H1 (cell line): Measurements from ENCODE around the gene RGL2. TPM values are rescaled to one million over a fixed set of nuclear protein-coding genes. Genes with fewer than 3 reads are reported as not detected.

Source experiments
- CTCF ChIA-PET: fragments of 300-600 bp; sonication (Branson Sonifier 250); formaldehyde crosslinking; loops from one replicate; lab custom pipeline; 2021; ENCODE audit not compliant: partially characterized antibody; lab: Charles Lee
- POLR2A ChIA-PET: fragments of 300-600 bp; sonication (Branson Sonifier 250); formaldehyde crosslinking; loops from one replicate; lab custom pipeline; 2021; ENCODE audit warnings: inconsistent platforms; ENCODE audit not compliant: partially characterized antibody; lab: Charles Lee
- DNase-seq, 2 experiments: peaks; one replicate each; pipeline versions ENCODE4 v3.0.0 to v3.0.0-alpha.2; 2010 to 2022; ENCODE audit warnings: low spot score in 2 of 2, low read depth in 1 of 2, mixed read lengths in 1 of 2
- FAIRE-seq: peaks from 2 replicates; lab custom pipeline; 2011; peaks lifted over from hg19 to GRCh38; lab: Jason Lieb, UNC
- H2AFZ ChIP-seq: 2 replicates; pipeline ENCODE4 v1.8.1; 2012; ENCODE audit warnings: low read length, inconsistent platforms
- H2AK5ac ChIP-seq: 2 replicates; pipeline ENCODE4 v1.6.1; 2013; ENCODE audit warnings: low read depth, low read length
- H2BK120ac ChIP-seq: replicated peaks from 2 replicates; pipeline ENCODE3; 2013; ENCODE audit warnings: low read depth, low read length, inconsistent platforms
- H2BK12ac ChIP-seq: 2 replicates; pipeline ENCODE4 v1.6.1; 2013; ENCODE audit warnings: low read depth, low read length
- H2BK15ac ChIP-seq: 2 replicates; pipeline ENCODE4 v1.6.1; 2013; ENCODE audit warnings: low read length
- H2BK20ac ChIP-seq: 2 replicates; pipeline ENCODE4 v1.6.1; 2013; ENCODE audit warnings: low read length
- H2BK5ac ChIP-seq: 2 replicates; pipeline ENCODE4 v1.6.1; 2013; ENCODE audit warnings: low read depth, low read length
- H3K14ac ChIP-seq: 2 replicates; pipeline ENCODE4 v1.6.1; 2013; ENCODE audit warnings: inconsistent platforms; ENCODE audit not compliant: insufficient read length
- H3K18ac ChIP-seq: 2 replicates; pipeline ENCODE4 v1.6.1; 2013; ENCODE audit warnings: low read length; ENCODE audit errors: extremely low read depth
- H3K23ac ChIP-seq: 2 replicates; pipeline ENCODE4 v1.6.1; 2013; ENCODE audit warnings: inconsistent platforms; ENCODE audit not compliant: insufficient read length
- H3K23me2 ChIP-seq: 2 replicates; pipeline ENCODE4 v1.6.1; 2013; ENCODE audit warnings: low read depth, low read length
- H3K27ac ChIP-seq: 2 replicates; pipeline ENCODE4 v1.6.1; 2011; ENCODE audit warnings: low read depth, low read length, inconsistent platforms
- H3K27me3 ChIP-seq, 4 experiments: replicated peaks in 1 of 4; 1 replicate in 1 of 4; 2 replicates in 3 of 4; pipeline versions ENCODE4 v1.6.1 to v1.8.1; 2011 to 2013; ENCODE audit warnings: low read length in 3 of 4, mild to moderate bottlenecking in 3 of 4, inconsistent platforms in 2 of 4, mixed read lengths in 2 of 4, moderate library complexity in 1 of 4; ENCODE audit not compliant: control insufficient read depth in 3 of 4, insufficient read depth in 3 of 4; ENCODE audit errors: extremely low read depth in 1 of 4
- H3K36me3 ChIP-seq, 4 experiments: 2 replicates each; pipeline versions ENCODE4 v1.6.1 to v1.8.1; 2011 to 2013; ENCODE audit warnings: mild to moderate bottlenecking in 4 of 4, low read length in 3 of 4, moderate library complexity in 2 of 4, control low read depth in 1 of 4, inconsistent platforms in 1 of 4; ENCODE audit not compliant: insufficient read depth in 4 of 4, control insufficient read depth in 2 of 4
- H3K4ac ChIP-seq: replicated peaks from 2 replicates; pipeline ENCODE3; 2013; ENCODE audit warnings: low read length, low read depth, mixed read lengths, inconsistent platforms; ENCODE audit not compliant: insufficient read length
- H3K4me1 ChIP-seq, 4 experiments: replicated peaks in 1 of 4; 1 replicate in 1 of 4; 2 replicates in 3 of 4; pipeline versions ENCODE4 v1.6.1 to v1.8.1; 2011 to 2013; ENCODE audit warnings: low read length in 3 of 4, inconsistent platforms in 2 of 4, mixed read lengths in 1 of 4; ENCODE audit not compliant: insufficient read depth in 4 of 4, control insufficient read depth in 3 of 4
- H3K4me2 ChIP-seq, 2 experiments: 2 replicates each; pipeline versions ENCODE4 v1.6.1 to v1.8.1; 2011 to 2013; ENCODE audit warnings: low read depth in 2 of 2, low read length in 2 of 2, control low read depth in 1 of 2, inconsistent platforms in 1 of 2, mild to moderate bottlenecking in 1 of 2; ENCODE audit not compliant: insufficient read depth in 1 of 2
- H3K4me3 ChIP-seq, 4 experiments: fragments of 200-600, 300-600 bp in 1 of 4; sonication (generic), shearing (Covaris generic), sonication (Bioruptor Twin) in 1 of 4; 2 replicates each; pipeline versions ENCODE4 v1.5.1 to v1.8.1; 2011 to 2016; ENCODE audit warnings: low read length in 4 of 4, low read depth in 3 of 4, control low read depth in 2 of 4, inconsistent platforms in 2 of 4, mild to moderate bottlenecking in 2 of 4, mixed read lengths in 1 of 4, moderate library complexity in 1 of 4; ENCODE audit not compliant: insufficient read depth in 2 of 4; ENCODE audit errors: extremely low read depth in 1 of 4
- H3K56ac ChIP-seq: replicated peaks from 2 replicates; pipeline ENCODE3; 2013; ENCODE audit warnings: low read depth, mild to moderate bottlenecking, mixed read lengths, low read length, inconsistent platforms; ENCODE audit not compliant: insufficient read length
- H3K79me1 ChIP-seq: 2 replicates; pipeline ENCODE4 v1.6.1; 2013; ENCODE audit warnings: low read depth, low read length, control low read depth
- H3K79me2 ChIP-seq, 2 experiments: 2 replicates each; pipeline versions ENCODE4 v1.6.1 to v1.8.1; 2012 to 2013; ENCODE audit warnings: low read length in 2 of 2, mild to moderate bottlenecking in 2 of 2, inconsistent platforms in 1 of 2; ENCODE audit not compliant: insufficient read depth in 2 of 2, control insufficient read depth in 1 of 2
- H3K9ac ChIP-seq, 4 experiments: replicated peaks in 1 of 4; 1 replicate in 1 of 4; 2 replicates in 3 of 4; pipeline versions ENCODE4 v1.6.1 to v1.8.1; 2011 to 2013; ENCODE audit warnings: low read depth in 3 of 4, low read length in 3 of 4, control low read depth in 2 of 4, mild to moderate bottlenecking in 2 of 4, moderate library complexity in 2 of 4, inconsistent platforms in 1 of 4; ENCODE audit errors: extremely low read depth in 1 of 4
- H3K9me3 ChIP-seq, 2 experiments: 2 replicates each; pipeline versions ENCODE4 v1.6.1 to v1.8.1; 2012 to 2013; ENCODE audit warnings: mild to moderate bottlenecking in 2 of 2, moderate library complexity in 2 of 2, control low read depth in 1 of 2, inconsistent platforms in 1 of 2, low read depth in 1 of 2, low read length in 1 of 2, mixed read lengths in 1 of 2; ENCODE audit not compliant: insufficient read depth in 2 of 2
- H4K20me1 ChIP-seq, 2 experiments: replicated peaks in 1 of 2; 2 replicates each; pipeline versions ENCODE3 to v1.8.1; 2011 to 2013; ENCODE audit warnings: inconsistent platforms in 2 of 2, low read length in 2 of 2, mild to moderate bottlenecking in 1 of 2; ENCODE audit not compliant: insufficient read depth in 2 of 2, control insufficient read depth in 1 of 2
- H4K5ac ChIP-seq: 2 replicates; pipeline ENCODE4 v1.6.1; 2013; ENCODE audit warnings: low read length, low read depth, mixed read lengths, inconsistent platforms; ENCODE audit not compliant: insufficient read length
- H4K8ac ChIP-seq: 2 replicates; pipeline ENCODE4 v1.8.0; 2013; ENCODE audit warnings: mild to moderate bottlenecking, moderate library complexity, low read length, inconsistent platforms; ENCODE audit not compliant: insufficient read depth; ENCODE audit errors: extremely low read depth
- H4K91ac ChIP-seq: replicated peaks from 2 replicates; pipeline ENCODE3; 2013; ENCODE audit warnings: low read length, mixed read lengths, inconsistent platforms; ENCODE audit not compliant: insufficient read length
- BACH1 ChIP-seq: IDR thresholded peaks from 2 replicates; pipeline ENCODE4 v1.6.1; 2012; ENCODE audit warnings: low read length, improper control_type of control experiment
- CTCF ChIP-seq, 3 experiments: IDR thresholded peaks; 1 replicate in 2 of 3; 2 replicates in 1 of 3; pipeline versions ENCODE4 v1.5.1 to v1.6.1; 2011; ENCODE audit warnings: low read length in 3 of 3, mild to moderate bottlenecking in 3 of 3, inconsistent platforms in 2 of 3, low read depth in 1 of 3, moderate library complexity in 1 of 3; ENCODE audit not compliant: insufficient read depth in 1 of 3; ENCODE audit errors: control extremely low read depth in 1 of 3
- JUND ChIP-seq: IDR thresholded peaks from 2 replicates; pipeline ENCODE4 v1.6.1; 2011; ENCODE audit warnings: mild to moderate bottlenecking, improper control_type of control experiment, low read length
- POLR2A ChIP-seq, 2 experiments: IDR thresholded peaks; 1 replicate in 1 of 2; 2 replicates in 1 of 2; pipeline ENCODE4 v1.6.1; 2011; ENCODE audit warnings: low read depth in 2 of 2, low read length in 2 of 2, mild to moderate bottlenecking in 2 of 2; ENCODE audit errors: control extremely low read depth in 1 of 2
- POU5F1 ChIP-seq: IDR thresholded peaks from 2 replicates; pipeline ENCODE4 v1.6.1; 2011; ENCODE audit warnings: low read depth, mild to moderate bottlenecking, low read length, moderate library complexity
- RXRA ChIP-seq: IDR thresholded peaks from 2 replicates; pipeline ENCODE4 v1.6.1; 2011; ENCODE audit warnings: low read depth, mild to moderate bottlenecking, low read length, moderate library complexity; ENCODE audit not compliant: insufficient read depth
- SIRT6 ChIP-seq: IDR thresholded peaks from one replicate; pipeline ENCODE4 v1.7.1; 2012; ENCODE audit warnings: low read length, inconsistent platforms
- TCF12 ChIP-seq: IDR thresholded peaks from 2 replicates; pipeline ENCODE4 v1.6.1; 2011; ENCODE audit warnings: low read depth, mild to moderate bottlenecking, low read length
- WGBS, 2 experiments: shearing (Covaris generic) in 1 of 2; methylation state at CpG; one replicate each; pipeline versions ENCODE4 v1.1.6 to v1.1.7; 2013 to 2015; ENCODE audit warnings: low lambda C conversion rate in 2 of 2, mixed read lengths in 2 of 2, inconsistent platforms in 1 of 2, low coverage in 1 of 2, missing lambda C conversion rate in 1 of 2; ENCODE audit not compliant: insufficient replicate concordance in 2 of 2, insufficient coverage in 1 of 2, insufficient read length in 1 of 2; ENCODE audit errors: extremely low coverage in 1 of 2, missing lambda C conversion rate in 1 of 2; 5-methylcytosine and 5-hydroxymethylcytosine counted together
- polyA plus RNA-seq, 7 experiments: library from polyadenylated mRNA; depleted of rRNA in 3 of 7; stranded (reverse) in 5 of 7; unstranded in 2 of 7; fragments of >200 nt in 5 of 7; fragments of 200-250 nt in 2 of 7; gene quantifications; 1 replicate in 5 of 7; 2 replicates in 1 of 7; 4 replicates in 1 of 7; pipeline versions ENCODE4 v1.2.1 to v1.2.3, GENCODE V29; 2011 to 2013; ENCODE audit warnings: missing spikeins in 2 of 7, mixed read lengths in 2 of 7
- total RNA-seq: library from RNA; stranded (reverse); fragmentation: NEBNext Ultra II Directional; extraction: Animal tissue kit (Norgen Biotek cat#: 25700); gene quantifications from 2 replicates; pipeline ENCODE4 v1.2.1, GENCODE V29; 2021

RGL2 gene
- total and polyA plus RNA-seq, 2 of the 8 experiments (the other 6 are each of a cell fraction or from before 2014, with no cell fraction given) = 58.1 to 80.3 TPM

DNA sequence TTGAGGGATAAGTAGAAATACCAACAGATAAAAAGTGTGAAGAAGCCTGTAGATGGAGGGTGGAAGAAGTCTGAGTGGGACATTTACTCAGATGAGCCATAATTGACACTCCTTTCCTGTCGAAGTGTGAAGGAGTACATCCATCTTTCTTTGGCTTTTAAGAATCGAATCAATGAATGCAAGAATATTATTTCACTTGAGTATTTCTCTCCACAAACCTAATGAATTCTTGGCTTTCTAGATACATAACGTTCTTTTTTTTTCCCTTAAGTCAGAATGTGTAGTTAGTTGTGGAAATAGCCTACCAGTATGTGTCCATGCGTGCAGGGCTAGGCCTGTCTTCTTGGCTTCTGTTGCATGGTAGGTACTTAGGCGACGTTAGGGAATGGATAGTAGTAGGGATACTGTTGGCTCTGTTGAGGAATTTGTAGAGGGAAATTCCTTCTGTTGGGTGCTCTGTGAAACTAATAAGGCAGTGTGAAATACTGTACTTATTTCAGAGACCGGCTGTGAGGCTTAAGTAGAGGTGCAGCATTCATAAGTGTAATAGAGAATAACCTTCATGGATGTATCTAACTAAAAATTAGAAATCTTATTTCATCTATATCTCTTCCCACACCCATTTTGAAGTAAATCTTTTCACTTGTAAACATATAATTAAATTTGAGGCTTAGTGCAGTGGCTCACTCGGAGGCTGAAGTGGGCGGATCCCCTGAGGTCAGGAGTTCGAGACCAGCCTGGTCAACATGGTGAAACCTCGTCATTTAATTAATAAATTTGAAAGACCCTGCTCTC lies 25.4 kb downstream of the RGL2 start:
- no peak overlapping the region for H2AK5ac ChIP-seq
- no peaks in the 10 kb centered on the region for H3K27me3 ChIP-seq
- H3K23me2 ChIP-seq = peaks cover 22% of the 10 kb centered on the region
- H2BK5ac ChIP-seq = 0 out of 2 replicates have a peak overlapping the region, but pooled peaks have one; percentile 50
- H4K5ac ChIP-seq = no peak overlapping the region
- peak overlapping the region; percentile 92 to 99 (median 92) for H3K9ac ChIP-seq
- ChIA-PET CTCF (interaction anchor here (0.6 kb wide), 1 partner anchor 1702 kb away, joined by 3 read pairs; no protein-coding TSS in a partner anchor), POLR2A (interaction anchor here (0.5 to 12.0 kb wide), 16 partner anchors 8 to 157 kb away, joined by 3 to 337 read pairs (median 16); partner anchors contain the start of genes CUTA, HSD17B8, PFDN6 and RGL2)
- no peak overlapping the region for H2BK15ac ChIP-seq
- no peak overlapping the region for H2AFZ ChIP-seq
- H2BK20ac ChIP-seq = no peak overlapping the region
- peak overlapping the region; percentile 81 to 100 (median 100) for H3K4me3 ChIP-seq
- no peaks in the 10 kb centered on the region for H3K9me3 ChIP-seq
- no peak overlapping the region for H3K18ac ChIP-seq
- H3K36me3 ChIP-seq = peaks cover 16 to 46% (median 36%) of the 10 kb centered on the region in 4 experiments; a peak in 7 of 8 replicates
- H4K20me1 ChIP-seq = peaks cover 9 to 16% of the 10 kb centered on the region in 2 experiments
- peaks cover 26 to 43% of the 10 kb centered on the region in 2 experiments for H3K79me2 ChIP-seq
- peak overlapping the region; percentile 85; the same call in 1 of the 2 replicates for H3K27ac ChIP-seq
- H2BK120ac ChIP-seq = no peak overlapping the region
- 72% methylated on average over 11 of the region's 11 CpGs; no CpG with 5 or more reads in 1 of the 2 experiments for whole genome bisulfite sequencing, 2 experiments
- no peak overlapping the region for H3K23ac ChIP-seq
- DNase-seq (no peak), FAIRE-seq (no peak)
- H3K79me1 ChIP-seq = peaks cover 6% of the 10 kb centered on the region; the same call in 1 of the 2 replicates
- H3K56ac ChIP-seq = no peak overlapping the region
- H2BK12ac ChIP-seq = no peak overlapping the region
- H3K4me2 ChIP-seq = peak overlapping the region; percentile 86 to 96
- no peak overlapping the region for H3K14ac ChIP-seq
- no peak overlapping the region for H4K8ac ChIP-seq
- no peak overlapping the region for H3K4ac ChIP-seq
- H3K4me1 ChIP-seq = peaks cover 0 to 30% (median 11%) of the 10 kb centered on the region in 4 experiments
- no peak overlapping the region for H4K91ac ChIP-seq
- no peak for TF ChIP-seq JUND
- TF ChIP-seq POLR2A (IDR thresholded peaks at IDR 0.05; ENCODE audit: control extremely low read depth in 1 of 2, low read depth in 2 of 2, low read length in 2 of 2) = no peak
- no peak for TF ChIP-seq BACH1
- TF ChIP-seq CTCF (IDR thresholded peaks at IDR 0.05; ENCODE audit: control extremely low read depth in 1 of 3, insufficient read depth in 1 of 3, low read depth in 1 of 3, low read length in 3 of 3) = no peak
- TF ChIP-seq RXRA = no peak
- no peak for TF ChIP-seq TCF12
- TF ChIP-seq POU5F1 = no peak
- TF ChIP-seq SIRT6 = no peak
